Cardiac ventricle fibroblast (primary cell): ENCODE results near the gene CLOCK. TPM values are rescaled to one million over a fixed set of nuclear protein-coding genes. Genes with fewer than 3 reads are reported as not detected.

Experiments
- total RNA-seq: library from RNA; depleted of rRNA; stranded (reverse); fragments of >200 nt; gene quantifications from 2 replicates; pipeline ENCODE4 v1.2.3, GENCODE V29; 2015

CLOCK gene, protein sequence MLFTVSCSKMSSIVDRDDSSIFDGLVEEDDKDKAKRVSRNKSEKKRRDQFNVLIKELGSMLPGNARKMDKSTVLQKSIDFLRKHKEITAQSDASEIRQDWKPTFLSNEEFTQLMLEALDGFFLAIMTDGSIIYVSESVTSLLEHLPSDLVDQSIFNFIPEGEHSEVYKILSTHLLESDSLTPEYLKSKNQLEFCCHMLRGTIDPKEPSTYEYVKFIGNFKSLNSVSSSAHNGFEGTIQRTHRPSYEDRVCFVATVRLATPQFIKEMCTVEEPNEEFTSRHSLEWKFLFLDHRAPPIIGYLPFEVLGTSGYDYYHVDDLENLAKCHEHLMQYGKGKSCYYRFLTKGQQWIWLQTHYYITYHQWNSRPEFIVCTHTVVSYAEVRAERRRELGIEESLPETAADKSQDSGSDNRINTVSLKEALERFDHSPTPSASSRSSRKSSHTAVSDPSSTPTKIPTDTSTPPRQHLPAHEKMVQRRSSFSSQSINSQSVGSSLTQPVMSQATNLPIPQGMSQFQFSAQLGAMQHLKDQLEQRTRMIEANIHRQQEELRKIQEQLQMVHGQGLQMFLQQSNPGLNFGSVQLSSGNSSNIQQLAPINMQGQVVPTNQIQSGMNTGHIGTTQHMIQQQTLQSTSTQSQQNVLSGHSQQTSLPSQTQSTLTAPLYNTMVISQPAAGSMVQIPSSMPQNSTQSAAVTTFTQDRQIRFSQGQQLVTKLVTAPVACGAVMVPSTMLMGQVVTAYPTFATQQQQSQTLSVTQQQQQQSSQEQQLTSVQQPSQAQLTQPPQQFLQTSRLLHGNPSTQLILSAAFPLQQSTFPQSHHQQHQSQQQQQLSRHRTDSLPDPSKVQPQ
- 9.0 and 11.7 TPM in 2 replicates for total RNA-seq

DNA sequence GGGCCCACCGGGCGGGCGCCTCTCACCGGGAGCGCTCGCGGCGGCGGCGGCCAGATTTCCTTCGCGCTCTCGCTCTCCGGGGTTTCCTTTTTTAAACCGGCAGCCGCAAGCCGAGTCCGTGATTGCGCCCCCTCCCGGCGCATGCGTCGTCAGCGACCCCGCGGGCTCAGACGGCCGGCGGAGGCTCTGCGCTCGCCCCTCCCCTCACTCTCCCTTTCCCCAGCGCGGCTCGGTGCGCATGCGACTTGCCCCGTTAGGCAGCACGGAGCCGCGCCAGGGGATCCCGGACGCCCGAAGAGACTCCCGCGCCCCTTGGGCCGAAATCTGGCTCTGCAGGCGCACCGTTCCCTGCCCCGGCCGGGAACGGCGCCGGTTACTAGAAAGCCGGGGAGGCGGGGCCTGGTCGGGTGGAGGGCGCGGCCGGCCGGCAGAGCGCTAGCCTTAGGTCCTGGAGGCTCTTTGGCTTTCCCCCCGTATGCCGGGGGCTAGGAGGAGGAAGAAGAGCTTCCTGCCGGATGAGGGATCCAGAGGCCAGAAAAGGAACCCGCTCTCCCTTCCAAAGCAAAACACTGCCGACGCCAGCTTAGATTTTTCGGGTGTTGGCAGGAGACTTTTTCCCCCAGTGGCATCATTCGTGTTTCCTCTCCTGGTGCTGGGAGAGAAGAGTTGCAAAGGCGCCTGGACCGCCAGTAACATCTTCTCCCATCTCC is at the start of gene CLOCK:
TSS of gene CLOCK (minus strand) at position 154 of the 710 bp plus-strand sequence. CDS start 64,124 bp downstream, outside the sequence.

DNA sequence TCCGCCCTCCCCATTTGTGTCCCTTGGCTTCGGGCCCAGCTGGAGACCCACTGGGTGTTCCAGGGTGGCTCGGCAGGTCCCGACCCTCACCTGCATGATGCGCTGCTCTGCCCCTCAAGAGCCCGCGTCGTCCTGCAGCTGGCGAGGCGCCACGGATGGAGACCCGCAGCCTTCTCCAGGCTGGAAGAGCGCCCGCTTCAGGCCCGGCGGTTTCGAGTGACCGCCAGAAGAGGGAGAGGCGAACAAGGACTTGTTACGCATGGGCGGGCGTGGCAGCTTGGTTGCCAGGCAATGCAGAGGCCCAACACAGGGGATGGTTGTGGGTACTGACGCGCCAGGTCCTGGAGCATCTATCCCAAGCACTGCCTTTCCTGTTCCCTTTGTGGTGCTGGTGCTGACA is 45.3 kb upstream of the CLOCK start, which contains the start of gene PDCL2:
TSS of gene PDCL2 (minus strand) at position 232 of the 400 bp plus-strand sequence. CDS start at position 96, 136 bp downstream.

DNA sequence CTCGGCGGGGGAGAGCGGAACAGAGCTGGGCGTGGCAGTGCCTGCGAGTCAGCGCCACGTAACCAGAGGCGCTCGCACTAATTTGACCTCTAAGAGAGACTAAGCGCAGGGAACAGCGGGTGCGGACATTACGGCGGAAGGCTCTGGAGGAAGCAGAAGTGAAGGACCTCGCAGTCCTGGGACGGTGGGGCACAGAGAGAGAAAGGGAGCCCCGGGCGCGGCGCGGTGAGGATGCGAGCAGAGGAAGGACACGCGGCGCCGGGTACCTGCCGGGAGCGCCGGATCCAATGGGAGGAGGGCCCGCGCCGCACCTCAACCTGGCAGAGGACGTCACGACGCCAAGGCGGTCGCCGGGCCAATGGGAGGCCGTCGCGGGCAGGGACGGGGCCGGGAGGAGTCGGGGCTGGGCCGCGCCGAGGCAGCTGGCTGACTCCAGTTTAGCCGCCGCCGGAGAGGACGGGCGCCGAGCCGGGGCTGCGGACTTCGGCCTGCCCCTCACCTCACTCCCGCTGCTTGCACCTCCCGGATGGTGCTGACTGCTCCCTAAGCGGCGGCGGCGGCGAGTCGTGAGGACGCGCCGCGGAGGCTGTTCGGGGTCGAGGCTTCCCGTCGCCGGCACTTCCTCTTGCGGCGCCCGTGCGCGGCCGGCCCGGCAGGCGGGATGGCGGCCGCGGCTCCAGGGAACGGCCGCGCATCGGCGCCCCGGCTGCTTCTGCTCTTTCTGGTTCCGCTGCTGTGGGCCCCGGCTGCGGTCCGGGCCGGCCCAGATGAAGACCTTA is 151.0 kb downstream of the CLOCK start, which contains the start of gene TMEM165:
TSS of gene TMEM165 (plus strand) at position 429 of the 779 bp plus-strand sequence. CDS start at position 662, 233 bp downstream.

Other genes with a start within 250 kb of the CLOCK start
- 15.0 and 17.4 TPM in 2 replicates for gene SRD5A3, start 200.7 kb downstream of the CLOCK start, total RNA-seq
- 150 and 175 TPM in 2 replicates for gene TMEM165, start 151.0 kb downstream of the CLOCK start, total RNA-seq
- not detected in 2 replicates for gene PDCL2, start 45.3 kb upstream of the CLOCK start, total RNA-seq
- not detected in 2 replicates for gene NMU, start 89.4 kb upstream of the CLOCK start, total RNA-seq